HG02759 (cell line): Measurements from ENCODE around the gene BTBD9.

Source experiments
- ATAC-seq: cut with Tn5 transposase; IDR thresholded peaks from one replicate; pipeline ENCODE4 v1.9.1; 2021; ENCODE audit warnings: mild to moderate bottlenecking, moderate library complexity; ENCODE audit not compliant: unreplicated experiment

Gene BTBD9

DNA sequence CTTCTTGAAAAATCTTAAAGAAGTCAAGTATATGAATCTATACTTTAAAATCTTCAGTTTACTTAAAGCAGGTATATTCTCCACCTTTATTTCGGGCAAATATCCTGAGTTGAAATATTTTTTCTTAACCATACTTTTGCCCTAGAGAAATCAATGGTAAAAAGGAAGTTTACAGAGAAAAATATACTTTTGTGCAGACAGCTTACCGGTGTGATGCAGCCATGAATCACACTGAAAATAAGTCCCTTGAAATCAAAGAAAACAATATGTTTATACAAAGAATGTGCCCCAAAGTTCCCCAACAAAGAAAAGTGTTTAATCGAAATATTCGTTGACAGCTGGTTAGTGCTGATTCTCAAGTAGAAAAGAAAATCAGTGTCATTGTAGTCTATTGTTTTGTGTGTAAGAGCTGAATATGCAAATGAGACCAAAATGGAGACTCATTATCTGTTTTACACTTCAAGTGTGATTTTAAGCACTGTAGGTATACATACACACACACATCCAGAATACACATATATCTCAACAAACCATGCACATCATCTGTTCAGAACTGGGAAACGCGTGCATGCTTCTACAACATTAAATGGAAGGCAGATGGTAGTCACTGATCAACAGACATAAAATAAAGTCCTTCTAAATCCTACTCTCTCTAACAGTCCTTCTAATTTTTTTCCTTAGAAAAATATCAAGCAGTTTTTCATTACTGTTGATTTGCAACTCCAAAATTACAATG lies 73.3 kb downstream of the BTBD9 start:
- no peak for ATAC-seq

DNA sequence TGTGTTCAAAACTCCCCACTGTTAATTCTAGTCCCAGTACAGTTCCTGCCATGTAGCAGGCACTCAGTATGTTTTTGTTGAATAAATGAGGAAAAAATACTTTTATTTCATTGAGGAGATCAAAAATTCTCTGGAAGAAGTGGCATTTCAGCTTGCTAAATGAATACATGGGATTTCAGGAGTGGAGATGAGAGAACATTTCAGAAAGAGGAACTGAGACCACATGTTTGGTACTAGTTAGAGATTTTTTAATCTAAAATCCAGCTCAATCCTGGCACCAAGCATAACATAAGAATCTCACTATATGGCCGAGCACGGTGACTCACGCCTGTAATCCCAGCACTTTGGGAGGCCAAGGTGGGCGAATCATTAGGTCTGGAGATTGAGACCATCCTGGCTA lies 75.4 kb downstream of the BTBD9 start:
- ATAC-seq, result no peak

DNA sequence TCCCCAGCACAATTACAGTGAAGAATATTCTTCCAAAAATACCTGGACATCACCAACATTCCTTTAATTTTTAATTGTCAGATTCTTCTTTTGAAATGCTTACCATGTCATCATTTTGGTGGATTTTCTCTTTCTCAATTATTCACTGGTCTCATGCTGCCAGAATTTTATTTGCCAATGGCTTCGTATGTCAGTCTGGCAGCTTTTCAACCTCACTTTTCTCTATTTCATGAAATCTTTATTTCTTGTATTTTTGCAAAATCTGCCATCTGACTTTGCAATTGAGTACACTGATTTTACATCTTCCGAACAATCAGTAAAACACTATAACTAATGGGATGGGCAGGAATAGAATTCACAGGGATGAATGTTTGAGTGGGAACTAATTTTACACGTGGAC lies 84.1 kb downstream of the BTBD9 start:
- ATAC-seq, result no peak

DNA sequence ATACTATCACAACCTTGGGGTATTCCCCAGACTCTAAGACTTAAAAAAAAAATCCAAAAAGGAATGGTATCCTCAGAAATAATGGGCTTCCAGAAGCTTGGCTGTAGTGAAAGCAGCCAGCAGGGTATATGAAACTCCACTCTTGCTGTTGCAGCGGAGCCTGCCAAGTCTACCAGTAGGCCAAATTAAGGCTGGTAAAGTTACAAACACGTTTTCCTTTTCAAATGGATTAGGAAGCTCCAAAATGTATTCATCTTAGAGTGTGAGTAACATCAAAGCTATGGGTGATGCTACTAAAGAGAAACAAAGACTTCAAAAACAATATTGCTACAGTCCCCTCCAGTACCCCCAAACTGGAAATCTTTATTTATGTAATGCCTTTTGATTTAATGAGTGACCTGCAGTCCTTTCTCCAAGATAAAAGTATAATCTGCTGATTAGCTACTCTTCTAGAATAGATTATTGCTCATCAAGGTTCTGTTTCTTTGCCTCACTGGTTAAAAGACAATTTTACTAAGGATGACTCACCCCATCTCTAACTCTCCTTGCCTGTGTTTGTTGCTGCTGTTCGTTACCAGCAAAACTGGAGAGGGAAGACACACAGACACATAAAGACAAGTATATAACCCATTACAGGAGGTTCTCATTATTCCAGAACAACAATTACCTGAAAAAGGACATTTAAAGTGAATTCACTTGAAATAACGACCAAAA lies 84.9 kb downstream of the BTBD9 start:
- ATAC-seq, result no peak

DNA sequence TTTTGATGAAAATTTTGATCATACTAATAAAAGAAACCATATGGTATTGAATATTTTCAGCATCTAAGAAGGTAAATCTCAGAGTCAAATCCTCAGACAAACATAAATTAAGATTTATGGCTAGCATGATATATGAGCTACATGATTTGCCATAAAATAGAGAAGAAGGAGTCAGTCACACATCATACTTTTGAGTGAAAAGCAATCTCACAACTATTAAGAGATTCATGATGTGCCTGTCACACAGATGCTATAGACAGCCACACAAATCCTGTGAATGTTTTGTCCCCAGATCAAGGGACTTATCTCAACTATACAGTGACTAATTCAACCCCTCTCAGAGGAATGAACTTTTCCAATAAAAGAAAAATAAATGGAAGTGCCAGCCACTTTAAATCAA lies 85.7 kb downstream of the BTBD9 start:
- ATAC-seq, result no peak

DNA sequence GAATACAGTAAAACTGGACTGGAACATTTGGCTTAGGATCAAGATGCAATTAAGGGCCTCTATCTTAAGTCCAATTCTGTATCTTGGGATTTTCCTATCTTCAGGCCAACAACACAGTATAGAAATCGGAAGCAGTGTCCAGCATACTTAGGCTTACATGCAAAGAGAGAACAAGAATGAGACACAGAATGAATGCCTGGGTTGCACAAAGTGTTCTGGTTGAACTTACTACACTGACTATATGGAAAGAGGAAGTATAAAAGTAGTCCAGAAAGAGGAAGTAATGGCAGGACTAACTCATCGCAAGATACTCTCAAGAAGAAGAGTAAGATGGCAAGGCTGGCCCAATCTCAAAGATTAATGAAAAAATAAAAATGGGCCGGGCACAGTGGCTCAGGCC lies 87.6 kb downstream of the BTBD9 start:
- peak; percentile 71 for ATAC-seq

DNA sequence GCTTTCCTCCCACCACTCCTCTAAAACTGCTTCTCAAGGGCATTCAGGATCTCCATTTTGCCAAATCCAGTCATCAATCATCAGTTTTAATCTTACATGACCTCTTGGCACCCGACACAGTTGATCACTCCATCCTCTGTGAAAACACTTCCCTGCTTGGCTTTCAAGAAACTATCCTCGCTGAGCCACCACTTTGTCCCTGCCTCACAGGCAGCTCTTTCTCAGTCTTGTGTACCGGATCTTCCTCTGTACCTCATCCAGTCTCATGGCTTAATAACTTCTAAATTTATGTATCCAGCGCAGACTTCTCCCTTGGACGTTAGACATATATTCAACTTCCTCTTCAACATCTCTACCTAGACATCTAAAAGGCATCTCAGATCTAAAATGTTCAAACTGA lies 89.9 kb downstream of the BTBD9 start:
- no peak for ATAC-seq

DNA sequence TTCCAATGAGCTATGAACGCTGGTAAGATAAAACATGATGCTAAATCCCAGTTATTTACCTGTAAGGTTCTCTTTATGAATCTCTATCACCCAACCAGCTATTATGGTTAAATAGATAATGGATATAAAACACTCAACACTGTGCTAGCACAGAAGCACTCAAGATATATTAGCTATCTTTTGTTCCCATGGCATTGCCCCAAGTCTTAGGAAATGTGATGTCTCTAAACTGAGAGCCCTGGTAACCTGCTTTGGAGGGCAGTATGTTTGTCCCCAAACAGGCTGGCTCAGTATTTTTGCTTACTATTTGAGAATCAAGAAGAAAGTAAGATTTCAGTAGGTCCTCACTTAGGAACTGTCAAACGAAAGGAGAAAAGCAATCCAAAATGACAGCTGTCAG lies 90.5 kb downstream of the BTBD9 start:
- no peak for ATAC-seq

DNA sequence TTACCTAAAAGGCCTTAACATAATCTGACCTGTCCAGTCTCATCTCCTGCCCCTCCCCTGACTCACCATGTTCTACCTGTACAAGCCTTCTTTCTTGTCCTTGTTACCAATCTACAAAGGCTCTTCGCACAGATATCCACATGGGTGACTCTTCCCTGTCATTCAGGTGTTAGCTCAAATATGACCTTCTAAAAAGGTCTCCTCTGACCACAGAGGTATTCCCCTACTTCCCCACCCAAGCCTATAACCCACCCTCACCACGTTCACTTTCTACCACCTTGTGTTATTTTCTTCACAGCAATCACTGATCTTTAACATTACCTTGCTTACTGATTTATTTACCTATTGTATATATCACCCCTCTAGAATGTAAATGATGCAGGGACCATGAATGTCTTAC lies 96.7 kb downstream of the BTBD9 start:
- ATAC-seq, result no peak

DNA sequence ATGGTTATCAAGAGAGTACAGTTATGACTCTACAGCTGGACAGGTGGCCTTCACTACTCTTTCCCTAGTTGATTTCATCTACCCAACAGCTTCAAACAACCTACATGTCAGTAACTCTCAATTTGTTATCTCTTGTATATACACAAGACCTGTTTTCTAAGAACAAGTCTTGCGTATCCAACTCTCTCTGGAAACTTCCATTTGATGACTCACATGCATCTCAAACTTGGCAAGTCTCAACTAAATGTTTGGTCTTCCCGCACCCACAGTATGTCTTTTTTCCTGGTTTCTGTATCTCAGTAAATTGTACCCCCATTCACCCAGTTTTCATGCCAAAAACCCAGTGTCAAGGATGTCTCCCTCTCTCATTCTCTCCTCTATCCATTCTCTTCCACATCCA lies 97.7 kb downstream of the BTBD9 start:
- ATAC-seq, result no peak

DNA sequence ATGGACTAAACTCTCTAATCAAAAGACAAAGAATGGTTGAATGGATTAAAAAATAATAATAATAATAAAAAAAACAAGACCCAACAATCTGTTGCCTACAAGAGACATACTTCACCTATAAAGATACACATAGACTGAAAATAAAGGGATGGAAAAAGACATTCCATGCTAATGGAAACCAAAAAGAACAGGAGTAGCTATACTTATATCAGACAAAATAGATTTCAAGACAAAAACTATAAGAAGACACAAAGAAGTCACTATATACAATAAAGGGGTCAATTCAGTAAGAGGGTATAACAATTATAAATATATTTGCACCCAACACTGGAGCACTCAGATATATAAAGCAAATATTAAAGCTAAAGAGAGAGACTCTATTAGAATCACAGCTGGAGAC lies 106.7 kb downstream of the BTBD9 start:
- no peak for ATAC-seq

DNA sequence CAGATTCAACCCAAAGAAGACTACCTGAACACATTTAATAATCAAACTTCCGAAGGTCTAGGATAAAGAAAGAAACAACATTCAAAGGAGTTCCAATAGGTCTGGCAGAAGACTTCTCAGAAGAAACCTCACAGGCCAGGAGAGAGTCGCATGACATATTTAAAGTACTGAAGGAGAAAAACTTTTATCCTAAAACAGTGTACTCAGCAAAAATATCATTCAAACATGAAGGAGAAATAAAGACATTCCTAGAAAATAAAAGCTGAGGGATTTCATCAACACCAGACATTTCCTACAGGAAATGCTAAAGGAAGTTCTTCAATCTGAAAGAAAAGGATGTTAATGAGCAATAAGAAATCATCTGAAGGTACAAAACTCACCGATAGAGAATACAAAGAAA lies 108.6 kb downstream of the BTBD9 start:
- ATAC-seq, result no peak

DNA sequence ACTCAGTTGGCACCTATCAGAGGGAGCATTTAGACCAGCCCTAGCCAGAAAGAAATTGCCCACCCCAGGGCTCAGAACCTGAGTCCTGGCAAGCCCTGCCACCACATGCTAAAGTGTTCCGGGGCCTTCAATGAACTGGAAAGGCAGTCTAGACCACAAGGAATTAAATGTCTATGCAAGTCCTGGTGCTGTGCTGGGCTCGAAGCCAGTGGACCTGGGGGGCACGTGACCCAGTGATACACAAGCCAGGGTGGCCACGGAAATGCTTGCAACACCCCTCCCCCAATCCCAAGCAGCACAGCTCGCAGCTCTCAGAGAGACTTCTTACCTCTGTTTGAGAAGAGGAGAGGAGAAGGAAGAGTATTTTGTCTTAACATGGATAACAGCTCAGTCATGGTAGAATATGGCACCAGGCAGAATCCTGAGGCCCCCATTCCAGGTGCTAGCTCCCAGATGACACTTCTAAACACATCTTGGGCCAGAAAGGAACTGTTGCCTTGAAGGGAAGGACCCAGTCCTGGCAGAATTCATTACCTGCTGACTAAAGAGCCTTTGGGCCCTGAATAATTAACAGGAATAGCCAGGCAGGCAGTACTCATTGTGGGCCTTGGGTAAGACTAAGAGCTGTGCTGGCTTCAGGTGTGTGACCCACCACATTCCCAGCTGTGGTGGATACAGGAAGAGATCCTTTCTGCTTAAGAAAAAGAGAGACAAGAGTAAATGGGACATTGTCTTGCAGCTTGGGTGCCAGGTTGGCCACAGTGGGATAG lies 111.3 kb downstream of the BTBD9 start:
- ATAC-seq, result no peak

DNA sequence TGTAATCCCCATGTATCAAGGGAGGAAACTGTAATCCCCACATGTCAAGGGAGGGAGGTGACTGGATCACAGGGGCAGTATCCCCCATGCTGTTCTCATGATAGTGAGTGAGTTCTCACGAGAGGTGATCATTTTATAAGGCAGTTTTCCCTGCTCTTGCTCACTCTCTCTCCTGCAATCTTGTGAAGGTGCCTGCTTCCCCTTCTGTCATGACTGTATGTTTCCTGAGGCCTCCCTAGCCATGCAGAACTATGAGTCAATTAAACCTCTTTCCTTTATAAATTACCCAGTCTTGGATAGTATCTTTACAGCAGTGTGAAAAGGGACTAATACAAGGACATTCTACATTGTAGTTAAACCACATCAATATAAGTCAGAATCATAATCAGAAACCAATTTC lies 112.4 kb downstream of the BTBD9 start:
- ATAC-seq, result no peak

DNA sequence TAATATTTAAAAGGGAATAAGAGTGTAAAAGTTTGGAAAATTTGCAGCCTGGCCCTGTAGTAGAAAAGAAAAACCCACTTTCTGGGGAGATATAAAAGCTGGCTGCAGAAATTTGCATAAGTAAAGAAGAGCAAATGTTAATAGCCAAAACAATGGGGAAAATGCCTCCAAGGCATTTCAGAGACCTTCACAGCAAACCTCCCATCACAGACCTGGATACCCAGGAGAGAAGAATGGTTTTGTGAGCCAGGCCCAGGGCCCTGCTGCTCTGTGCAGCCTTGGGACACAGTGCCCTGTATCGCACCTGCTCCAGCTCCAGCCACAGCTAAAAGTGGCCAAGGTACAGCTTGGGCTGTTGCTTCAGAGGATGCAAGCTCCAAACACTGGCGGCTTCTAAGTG lies 113.8 kb downstream of the BTBD9 start:
- ATAC-seq, result no peak

DNA sequence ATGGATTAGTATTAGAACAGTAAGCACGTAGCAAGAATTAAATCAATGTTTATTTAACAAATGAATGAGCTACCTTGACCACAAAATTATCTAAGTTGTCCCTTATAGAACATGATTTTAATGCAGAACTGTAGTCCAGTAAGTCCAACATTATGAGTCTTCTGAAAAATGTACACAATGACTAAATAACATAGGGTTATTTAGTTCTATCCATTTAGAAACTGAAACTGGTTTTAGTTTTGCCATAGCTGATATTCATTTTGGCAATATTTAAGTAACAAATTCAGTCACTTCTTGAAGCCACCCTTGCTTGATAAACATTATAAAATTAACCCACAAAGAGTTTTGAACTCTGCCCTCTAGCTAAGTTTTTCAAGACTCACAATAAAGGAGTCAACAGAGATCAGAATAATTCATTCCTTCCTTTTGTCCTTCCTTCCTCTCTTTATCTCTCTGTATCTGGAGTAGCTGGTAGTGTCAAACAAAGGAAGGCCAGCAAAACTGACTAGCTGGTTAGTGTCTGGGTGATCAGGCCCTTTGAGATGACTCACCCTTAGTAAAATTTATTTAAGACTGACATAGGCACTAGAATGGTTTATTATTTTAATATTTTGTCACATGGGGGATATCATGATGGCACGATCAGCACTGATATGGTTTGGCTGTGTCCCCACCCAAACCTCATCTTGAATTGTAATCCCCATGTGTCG lies 115.1 kb downstream of the BTBD9 start:
- no peak for ATAC-seq

DNA sequence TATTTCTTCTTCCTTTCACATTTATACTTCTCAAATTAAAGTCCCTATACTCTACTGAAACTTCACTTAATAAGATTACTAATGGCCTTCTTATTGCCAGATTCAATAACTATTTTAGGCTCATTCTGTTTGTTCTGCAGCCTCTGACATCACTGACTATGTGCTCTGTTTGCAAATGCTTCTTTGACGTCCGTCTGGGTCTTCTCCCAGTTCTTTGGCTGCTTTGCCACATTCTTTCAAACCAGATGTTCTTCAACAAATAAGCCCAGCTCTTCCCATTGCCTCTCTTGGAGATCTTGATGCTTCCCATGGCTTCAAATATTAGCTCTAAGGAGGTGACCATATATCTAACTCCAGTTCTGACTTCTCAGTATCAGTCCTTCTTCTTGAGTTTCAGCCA lies 117.4 kb downstream of the BTBD9 start:
- ATAC-seq, result no peak

DNA sequence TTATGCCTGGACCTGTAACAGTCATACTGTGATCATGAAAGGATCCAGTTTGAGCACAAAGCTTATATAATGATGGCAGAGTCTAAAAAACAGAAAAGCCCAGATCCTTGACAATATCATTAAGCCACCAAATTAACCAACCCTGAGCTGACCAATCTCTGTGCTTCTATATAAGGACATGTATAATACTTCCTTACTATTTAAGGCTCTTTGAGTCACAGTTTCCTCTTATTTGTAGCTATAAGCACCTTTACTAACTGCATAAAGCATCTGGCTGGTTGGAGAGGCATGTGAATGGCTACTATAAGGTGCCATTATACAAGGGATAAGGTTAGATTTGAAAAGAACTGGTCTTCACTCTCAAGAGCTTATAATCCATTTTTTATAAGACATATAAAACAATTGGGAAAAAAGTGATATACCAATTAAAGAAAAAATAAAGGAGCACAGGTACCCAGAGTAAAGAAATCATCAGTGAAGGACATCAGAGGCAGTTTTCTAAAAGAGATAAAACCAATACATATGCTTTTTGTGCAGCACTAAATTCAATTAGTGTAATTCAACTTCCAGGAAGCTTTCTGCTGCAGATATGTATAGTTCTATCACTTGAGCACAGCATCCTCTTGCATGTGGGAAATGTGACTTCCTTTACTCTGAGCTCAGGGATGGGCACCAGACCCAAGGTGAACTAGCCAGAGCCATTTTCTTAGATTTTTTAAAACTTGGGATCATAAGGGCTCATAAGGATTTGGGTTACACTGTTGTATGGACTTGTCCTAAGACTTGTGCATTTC lies 121.0 kb downstream of the BTBD9 start:
- ATAC-seq, result no peak

DNA sequence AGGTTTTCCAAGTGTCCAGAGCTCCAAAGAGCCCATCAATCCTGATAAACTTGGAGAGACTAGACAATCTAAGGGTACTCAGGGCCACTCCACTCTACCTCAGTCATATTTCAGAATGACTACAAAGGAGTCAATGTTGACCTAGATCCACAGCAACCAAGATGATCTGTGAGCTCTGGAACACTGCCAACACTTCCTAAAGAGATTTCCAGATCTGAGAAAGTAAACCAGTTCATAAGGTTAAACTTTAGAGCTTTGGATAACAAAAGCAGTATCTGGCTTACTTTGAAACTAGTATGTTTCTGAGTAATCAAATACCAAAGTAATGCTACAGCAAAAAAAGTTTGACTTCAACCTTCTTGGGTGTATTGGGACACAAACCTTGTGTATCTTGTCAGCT lies 122.7 kb downstream of the BTBD9 start:
- no peak for ATAC-seq

DNA sequence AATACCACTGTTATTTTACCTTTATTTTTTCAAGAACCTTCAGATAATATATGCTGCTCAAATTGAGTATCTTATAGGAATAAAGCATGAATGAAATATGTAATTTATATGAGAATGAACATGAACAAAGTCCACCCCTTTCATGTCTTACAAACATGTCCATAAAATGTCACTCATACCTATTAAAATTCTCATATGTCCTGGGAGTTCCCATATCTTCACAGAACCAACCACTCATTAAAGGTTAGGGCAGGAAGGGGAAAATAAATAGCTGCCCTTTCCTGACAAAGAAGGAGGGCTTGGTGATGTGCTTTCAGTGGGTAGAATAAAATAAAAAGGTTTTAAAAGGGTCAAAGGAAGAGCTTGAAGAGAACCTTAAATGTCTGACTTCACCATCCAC lies 125.3 kb downstream of the BTBD9 start:
- no peak for ATAC-seq

DNA sequence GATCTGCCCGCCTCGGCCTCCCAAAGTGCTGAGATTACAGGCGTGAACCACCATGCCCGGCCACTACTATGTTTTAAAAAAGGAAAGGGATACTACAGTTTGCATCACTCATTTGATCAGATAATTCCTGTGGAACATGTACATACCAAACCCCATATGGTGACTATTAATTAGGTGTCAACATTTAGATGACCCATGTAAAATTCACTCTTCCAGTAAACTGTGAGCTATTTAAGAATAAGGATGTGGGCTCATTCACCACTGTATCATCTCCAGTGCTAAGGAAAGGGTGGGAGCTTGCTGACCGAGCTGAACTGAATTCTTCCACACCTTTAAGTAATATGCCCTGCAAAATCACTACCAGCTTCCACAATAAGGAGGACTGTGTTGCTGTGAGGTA lies 127.5 kb downstream of the BTBD9 start:
- no peak for ATAC-seq
